GM19239 (cell line): Measurements from ENCODE around the gene SPAST.
"Not testable (repeated sequence)": the region's sequence is repeated elsewhere in the genome, so short reads cannot be mapped to it uniquely, and the experiment has no call there.

Source experiments
- DNase-seq: peaks from one replicate; pipeline ENCODE4 v3.0.0; 2011; ENCODE audit warnings: low spot score; ENCODE audit not compliant: insufficient read length
- FAIRE-seq: peaks from 2 replicates; lab custom pipeline; 2011; peaks lifted over from hg19 to GRCh38; lab: Jason Lieb, UNC

The SPAST gene, protein sequence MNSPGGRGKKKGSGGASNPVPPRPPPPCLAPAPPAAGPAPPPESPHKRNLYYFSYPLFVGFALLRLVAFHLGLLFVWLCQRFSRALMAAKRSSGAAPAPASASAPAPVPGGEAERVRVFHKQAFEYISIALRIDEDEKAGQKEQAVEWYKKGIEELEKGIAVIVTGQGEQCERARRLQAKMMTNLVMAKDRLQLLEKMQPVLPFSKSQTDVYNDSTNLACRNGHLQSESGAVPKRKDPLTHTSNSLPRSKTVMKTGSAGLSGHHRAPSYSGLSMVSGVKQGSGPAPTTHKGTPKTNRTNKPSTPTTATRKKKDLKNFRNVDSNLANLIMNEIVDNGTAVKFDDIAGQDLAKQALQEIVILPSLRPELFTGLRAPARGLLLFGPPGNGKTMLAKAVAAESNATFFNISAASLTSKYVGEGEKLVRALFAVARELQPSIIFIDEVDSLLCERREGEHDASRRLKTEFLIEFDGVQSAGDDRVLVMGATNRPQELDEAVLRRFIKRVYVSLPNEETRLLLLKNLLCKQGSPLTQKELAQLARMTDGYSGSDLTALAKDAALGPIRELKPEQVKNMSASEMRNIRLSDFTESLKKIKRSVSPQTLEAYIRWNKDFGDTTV

DNA sequence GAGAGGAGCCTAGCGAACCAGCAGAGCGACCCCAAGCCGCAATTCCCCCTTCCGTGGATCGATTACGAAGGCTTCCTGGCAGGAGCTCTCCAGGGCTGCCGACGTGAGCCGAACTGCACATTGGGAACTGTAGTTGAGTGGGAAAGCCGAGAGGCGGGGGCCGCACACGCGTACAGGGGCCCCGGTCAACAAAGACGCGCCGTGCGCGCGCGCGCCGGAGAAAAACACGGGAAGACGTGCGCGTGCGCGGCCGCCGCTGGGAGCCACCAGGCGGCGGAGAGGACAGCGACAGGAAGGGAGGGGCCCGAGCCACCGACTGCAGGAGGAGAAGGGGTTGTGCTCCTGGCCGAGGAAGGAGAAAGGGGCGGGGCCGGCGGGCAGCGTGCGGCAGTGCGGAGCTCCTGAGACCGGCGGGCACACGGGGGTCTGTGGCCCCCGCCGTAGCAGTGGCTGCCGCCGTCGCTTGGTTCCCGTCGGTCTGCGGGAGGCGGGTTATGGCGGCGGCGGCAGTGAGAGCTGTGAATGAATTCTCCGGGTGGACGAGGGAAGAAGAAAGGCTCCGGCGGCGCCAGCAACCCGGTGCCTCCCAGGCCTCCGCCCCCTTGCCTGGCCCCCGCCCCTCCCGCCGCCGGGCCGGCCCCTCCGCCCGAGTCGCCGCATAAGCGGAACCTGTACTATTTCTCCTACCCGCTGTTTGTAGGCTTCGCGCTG is at the start of gene SPAST:
Gene SPAST, plus strand, starts transcription at position 247 of the 711 bp plus-strand sequence. Its CDS starts 276 bp downstream, at position 523.
- FAIRE-seq (peak; percentile 95), DNase-seq (peak; percentile 94)

DNA sequence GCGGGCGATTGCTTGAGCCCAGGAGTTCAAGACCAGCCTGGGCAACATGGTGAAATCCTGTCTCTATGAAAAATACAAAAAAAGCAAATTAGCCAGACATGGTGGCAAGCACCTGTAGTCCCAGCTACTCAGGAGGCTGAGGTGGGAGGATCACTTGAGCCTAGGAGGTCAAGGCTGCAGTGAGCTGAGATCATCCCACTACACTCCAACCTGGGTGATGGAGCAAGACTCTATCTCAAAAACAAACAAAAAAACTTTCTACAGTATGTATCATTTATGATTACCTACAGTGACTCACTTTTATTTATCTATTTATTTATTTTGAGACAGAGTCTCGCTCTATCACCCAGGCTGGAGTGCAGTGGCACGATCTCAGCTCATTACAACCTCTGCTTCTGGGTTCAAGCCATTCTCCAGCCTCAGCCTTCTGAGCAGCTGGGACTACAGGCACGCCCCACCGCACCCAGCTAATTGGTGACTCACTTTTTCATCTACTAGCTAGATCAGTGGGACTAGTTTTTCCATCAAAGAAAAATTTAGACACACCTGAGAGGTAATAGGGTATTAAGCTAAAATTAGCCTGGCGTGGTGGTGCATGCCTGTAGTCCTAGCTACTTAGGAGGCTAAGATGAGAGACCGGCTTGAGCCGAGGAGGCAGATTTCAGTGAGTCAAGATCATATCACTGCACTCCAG is 44.4 kb upstream of the SPAST start:
- FAIRE-seq, DNase-seq: not testable (repeated sequence)

DNA sequence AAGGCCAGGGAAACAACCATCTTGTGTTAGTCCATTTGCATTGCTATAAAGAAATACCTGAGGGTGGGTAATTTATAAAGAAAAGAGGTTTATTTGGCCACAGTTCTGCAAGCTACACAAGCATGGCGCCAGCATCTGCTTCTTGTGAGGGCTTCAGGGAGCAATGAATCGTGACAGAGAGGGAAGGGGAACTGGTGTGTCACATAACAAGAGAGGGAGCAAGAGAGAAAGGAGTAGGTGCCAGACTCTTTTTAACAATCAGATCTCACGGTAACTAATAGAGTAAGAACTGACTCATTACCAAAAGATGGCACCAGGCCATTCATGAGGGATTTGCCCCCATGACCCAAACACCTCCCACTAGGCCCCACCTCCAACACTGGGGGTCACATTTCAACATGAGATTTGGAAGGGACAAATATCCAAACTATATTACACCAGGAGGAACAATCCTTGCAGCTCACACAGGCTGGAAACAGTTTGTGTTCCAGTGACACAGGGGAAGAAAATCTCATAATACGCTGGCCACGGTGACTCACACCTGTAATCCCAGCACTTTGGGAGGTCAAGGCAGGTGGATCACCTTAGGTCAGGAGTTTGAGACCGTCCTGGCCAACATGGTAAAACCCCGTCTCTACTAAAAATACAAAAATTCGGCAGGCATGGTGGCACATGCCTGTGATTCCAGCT is 29.0 kb upstream of the SPAST start:
- not testable (repeated sequence) for DNase-seq, FAIRE-seq

DNA sequence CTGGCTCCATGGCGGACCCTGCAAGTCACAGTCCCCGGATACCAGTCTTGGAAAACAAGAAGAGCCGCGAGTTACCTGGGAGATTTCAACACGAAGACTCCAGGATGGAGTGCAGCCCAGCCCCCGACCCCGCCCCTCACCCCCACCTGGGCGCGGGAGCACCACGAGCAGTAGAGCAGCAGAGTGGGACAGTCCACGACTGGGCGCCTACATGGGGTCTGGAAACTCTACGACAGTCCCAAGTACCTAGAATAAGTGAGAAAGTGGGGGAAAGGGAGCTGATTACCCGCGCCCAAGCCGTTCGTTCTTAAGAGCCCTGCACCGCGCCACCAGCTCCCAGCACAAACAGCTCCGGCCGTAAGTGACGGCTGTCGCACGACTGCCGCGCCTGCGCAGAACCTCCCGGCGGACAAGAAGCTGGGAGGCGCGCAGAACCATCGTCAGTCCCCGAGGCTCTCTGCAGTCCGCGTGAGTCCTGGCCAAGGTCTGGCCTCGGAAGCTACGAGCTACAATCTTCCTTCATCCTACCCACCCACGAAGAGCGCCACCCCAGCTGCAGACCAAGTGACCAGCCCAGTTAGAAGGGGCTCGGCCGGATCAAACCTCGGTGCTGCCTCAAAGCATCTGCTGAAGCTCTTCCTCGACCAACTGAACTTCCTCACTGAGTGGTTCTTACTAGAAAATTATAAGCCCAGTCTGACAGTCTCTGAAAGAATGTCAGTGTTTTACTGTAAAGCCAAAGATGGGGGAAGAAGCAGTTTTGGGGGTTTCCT is 23.7 kb upstream of the SPAST start, which contains the start of gene DPY30:
Gene DPY30, minus strand, starts transcription at position 359 of the 773 bp plus-strand sequence. Its CDS starts 349 bp downstream, at position 10.
- peak; percentile 85 for DNase-seq
- peak; percentile 88 for FAIRE-seq

DNA sequence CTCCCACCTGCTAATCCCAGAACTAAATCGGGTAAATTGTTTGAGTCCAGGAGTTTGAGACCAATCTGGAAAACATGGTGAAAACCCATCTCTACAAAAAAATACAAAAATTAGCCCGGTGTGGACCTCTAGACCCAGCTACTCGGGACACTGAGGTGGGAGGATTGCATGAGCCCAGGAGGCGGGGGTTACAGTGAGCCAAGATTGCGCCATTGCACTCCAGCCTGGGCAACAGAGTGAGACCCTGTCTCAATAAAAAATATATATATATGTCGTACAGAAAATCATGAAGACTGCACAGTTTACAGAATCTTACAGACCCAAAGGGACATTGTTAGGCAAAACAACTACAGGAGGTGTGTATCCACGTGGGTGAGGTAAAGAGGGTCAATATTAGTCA is 19.8 kb upstream of the SPAST start:
- no peak for FAIRE-seq

DNA sequence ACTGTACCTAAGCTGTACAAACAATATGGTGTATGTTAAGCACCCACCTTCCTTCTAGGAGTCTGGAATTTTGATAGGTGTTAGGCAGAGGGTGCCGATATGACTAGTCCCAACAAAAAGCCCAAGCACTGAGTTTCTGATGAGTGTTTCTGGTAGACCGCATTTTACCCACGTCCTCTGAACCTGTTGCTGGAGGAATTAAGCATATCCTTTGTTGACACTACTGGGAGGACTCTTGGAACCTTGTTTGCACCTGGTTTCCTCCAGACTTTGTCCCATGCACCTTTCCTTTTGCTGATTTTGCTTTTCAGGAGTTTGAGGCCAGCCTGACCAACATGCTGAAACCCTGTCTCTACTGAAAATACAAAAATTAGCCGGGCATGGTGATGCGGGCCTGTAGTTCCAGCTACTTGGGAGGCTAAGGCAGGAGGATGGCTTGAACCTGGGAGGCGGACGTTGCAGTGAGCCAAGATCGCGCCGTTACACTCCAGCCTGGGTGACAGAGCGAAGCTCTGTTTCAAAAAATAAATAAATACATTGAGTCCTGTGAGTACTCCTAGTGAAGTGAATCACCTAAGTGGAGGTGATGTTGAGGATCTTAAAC is 11.4 kb upstream of the SPAST start:
- FAIRE-seq: no peak
- no peak for DNase-seq

More for the DNA sequence above, 19.8 kb upstream of the SPAST start:
- no peak for DNase-seq

DNA sequence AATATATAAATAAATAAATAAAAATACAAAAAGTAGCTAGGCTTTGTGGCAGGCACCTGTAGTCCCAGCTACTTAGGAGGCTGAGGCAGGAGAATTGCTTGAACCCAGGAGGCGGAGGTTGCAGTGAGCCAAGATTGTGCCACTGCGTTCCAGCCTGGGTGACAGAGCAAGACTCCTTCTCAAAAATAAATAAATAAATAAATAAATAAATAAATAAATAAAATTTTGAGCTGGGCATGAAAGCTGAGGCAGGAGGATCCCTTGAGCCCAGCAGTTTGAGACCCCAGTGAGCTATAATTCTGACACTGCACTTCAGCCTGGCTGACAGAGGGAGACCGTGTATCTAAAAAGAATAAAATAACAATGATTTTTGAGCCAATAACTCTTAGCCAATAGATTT is 8.8 kb upstream of the SPAST start:
- not testable (repeated sequence) for FAIRE-seq, DNase-seq

DNA sequence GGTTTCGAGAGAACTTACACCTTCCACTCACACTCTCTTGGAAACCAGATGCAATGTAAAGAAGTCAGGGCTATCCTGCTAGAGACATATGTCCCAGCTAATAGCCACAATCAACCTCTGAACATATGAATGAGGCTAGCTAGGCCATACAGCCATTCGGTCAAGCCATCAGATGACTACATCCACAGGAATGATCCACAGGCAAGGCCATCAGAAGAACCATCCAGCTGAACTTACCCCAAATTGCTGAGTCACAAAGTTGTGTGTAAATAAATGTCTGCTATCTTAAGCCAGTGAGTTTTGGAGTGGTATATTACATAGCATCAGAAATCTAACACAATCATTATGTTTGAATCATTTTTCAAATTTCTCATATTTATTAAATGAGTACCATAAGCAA is 5.2 kb upstream of the SPAST start:
- DNase-seq: no peak
- no peak for FAIRE-seq

DNA sequence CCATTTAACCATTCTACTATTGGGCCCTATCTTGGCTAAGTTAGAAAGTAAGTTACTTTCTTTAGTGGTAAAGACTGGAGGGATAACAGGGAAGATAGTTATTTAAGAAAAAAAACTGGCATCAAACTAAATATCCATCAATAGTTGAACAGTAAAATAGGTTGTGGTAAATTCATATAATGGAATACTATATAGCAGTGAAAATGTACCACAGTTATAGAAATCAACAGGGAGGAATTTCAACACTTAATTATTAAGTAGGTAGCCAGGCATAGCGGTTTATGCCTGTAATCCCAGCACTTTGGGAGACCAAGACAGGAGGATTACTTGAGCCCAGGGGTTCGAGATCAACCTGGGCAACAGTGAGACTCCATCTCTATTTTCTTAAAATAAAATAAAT is 3.1 kb upstream of the SPAST start:
- no peak for FAIRE-seq
- no peak for DNase-seq

DNA sequence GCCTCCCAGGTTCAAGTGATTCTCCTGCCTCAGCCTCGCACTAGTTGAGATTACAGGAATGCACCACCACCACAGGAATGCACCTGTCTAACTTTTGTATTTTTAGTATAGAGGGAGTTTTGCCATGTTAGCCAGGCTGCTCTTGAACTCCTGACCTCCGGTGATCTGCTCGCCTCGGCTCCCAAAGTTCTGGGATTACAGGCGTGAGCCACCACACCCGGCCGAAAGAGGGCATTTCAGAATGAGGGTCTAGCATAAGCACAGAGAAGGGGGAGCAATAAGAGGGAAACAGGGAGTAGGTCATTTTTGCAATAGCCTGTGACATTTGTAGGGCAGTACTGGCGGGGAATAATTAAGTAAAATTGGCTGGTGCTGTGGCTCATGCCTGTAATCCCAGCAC is 1.9 kb upstream of the SPAST start:
- FAIRE-seq (no peak), DNase-seq (no peak)

DNA sequence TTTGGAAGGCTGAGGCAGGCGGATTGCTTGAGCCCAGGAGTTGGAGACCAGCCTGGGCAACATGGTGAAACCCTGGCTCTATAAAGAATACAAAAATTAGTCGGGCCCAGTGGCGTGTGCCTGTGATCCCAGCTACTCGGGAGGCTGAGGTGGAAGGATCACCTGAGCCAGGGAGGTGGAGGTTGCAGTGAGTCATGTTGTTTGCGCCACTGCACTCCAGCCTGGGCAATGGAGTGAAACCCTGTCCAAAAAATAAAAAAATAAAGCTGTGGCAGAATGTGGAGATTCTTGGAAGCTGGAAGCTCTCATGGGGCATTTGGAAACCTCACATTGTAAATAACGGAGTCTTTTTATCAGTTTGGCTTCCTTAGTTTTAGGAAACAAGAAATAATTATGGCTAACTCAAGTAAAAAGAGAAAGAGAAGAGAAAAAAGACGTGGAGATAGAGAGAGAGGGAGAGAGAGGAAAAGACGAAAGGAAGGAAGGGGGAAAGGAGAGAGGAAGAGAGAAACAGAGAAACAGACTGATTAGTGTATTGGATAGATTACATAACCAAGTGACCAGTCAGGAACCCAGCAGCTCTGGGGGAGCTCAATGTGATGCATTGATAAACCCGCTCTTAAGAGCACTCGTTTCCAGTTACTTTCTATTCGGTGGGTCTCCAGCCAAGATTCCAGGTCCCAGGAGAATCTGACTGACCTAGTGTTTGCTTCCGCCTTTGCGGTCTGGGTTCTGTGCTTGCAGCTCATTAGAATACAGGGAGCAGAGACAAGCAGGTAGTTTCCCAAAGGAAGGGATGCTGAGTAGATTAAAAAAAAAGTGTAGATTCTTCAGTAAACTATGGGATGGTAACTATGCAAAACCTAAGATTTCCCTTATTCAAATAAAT is 1.1 kb upstream of the SPAST start:
- DNase-seq (no peak), FAIRE-seq (peak; percentile 8)

DNA sequence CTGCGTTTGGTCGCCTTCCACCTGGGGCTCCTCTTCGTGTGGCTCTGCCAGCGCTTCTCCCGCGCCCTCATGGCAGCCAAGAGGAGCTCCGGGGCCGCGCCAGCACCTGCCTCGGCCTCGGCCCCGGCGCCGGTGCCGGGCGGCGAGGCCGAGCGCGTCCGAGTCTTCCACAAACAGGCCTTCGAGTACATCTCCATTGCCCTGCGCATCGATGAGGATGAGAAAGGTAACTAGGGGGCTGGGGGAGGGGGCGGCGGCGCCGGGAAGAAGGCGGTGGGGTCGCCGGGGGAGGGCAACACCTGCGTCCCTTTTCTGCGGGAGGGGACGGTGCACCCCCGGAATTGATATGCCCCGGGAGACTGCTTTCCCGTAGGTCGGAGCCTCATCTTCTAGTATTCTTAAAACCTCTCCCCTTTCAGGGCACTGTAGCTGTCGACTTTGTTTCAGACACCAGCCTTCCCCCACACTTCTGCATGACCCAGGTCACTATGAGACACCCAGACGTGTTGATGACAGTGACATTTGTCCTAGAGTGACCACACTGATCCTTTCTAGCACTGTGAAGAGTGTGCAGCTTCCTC is 755 bp downstream of the SPAST start:
- FAIRE-seq: peak; percentile 69

DNA sequence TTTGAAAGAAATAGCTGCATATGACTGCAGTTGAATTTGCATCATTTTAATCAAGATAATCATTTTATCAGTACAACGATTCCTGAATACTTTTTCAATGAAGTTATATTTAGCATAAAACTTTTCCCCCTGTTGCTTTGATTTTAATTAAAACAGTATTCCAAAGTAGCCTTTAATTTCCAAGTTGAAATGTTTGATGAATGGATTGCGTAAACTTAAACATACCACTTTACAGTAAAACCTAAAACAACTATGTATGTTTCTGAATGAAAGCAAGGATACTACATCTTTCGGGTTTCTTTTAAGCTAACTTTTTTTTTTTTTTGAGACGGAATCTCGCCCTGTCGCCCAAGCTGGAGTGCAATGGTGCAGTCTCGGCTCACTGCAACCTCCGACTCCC is 1.4 kb downstream of the SPAST start:
- FAIRE-seq: no peak
- DNase-seq: no peak

More for the DNA sequence above, 755 bp downstream of the SPAST start:
- no peak for DNase-seq

DNA sequence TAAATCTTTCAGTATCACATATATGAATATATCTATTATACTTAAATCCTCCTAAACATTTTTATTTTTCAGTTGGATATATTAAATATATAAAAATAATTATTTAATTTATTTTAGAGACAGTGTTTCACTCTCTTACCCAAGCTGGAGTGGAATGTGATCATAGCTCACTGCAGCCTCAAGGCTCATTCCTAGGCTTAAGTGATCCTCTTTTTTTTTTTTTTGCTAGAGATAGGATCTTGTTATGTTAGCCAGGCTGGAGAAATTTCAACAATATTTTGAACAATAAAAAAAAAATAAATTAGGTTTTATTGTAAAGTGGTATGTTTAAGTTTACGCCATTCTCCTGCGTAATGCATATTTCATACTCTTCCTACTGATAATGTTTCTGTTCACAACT is 4.2 kb downstream of the SPAST start:
- DNase-seq (no peak), FAIRE-seq (no peak)

DNA sequence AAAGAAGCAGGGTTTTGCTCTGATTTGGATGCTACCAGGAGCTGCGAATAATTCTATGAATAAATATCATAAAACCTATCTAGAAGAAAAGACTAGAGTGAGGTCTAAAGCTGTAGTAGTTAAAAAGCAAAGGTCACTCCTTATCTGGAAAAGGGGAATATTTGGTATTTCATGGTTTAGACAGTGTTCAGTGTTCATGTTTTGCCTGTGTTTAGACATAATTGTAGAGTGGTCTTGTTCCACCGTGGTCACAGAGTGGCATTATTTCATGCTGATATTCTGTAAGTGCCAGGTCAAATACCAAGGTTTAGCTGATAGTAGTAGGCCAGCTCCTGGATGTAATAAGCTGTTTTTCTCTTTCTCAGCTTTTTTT is 10.8 kb downstream of the SPAST start:
- no peak for FAIRE-seq

DNA sequence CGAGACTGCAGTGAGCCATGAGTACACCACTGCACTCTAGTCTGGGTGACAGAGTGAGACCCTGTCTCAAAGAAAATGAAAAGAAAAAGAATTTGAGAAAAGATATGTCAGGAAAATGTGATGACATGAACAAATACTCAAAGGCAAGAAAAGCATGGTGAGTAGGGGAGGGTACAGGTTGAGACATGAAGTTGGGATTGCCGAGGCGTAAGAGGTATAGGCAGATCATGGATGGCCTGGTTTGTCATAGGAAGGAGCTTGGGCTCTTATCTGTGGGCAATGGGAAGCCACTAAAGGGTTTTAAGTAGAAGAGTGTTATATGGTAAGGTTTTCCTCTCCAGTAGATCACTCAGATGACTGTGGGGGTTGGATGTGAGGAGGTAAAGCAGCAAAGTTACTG is 32.3 kb downstream of the SPAST start:
- FAIRE-seq: no peak

More for the DNA sequence above, 10.8 kb downstream of the SPAST start:
- DNase-seq: no peak

DNA sequence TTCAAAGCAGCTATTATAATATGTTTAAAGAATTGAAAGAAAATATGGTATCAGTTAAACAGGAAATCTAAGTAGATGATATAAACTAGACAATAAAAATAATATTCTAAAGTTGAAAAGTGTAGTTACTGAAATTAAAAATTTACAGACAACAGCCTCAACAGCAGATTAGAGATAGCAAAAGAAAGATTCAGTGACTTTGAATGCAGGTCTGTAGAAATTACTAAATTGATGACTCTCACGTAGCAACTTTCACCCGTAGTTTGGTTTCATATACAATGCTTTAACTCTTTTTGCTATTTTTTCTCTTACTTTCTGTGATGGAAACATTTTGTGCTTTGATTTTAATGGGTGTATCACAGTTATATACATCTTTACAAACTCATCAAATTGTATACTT is 44.8 kb downstream of the SPAST start:
- DNase-seq: no peak
- FAIRE-seq: no peak

More for the DNA sequence above, 32.3 kb downstream of the SPAST start:
- DNase-seq: no peak
